NCI-H1048 (cell line): ENCODE data around the gene GARRE1.
"Not testable (repeated sequence)": the region's sequence is repeated elsewhere in the genome, so short reads cannot be mapped to it uniquely, and the experiment has no call there.

ENCODE experiments used
- DNase-seq: peaks from one replicate; lab custom pipeline; 2025; lab: John Stamatoyannopoulos, UW

The GARRE1 gene

DNA sequence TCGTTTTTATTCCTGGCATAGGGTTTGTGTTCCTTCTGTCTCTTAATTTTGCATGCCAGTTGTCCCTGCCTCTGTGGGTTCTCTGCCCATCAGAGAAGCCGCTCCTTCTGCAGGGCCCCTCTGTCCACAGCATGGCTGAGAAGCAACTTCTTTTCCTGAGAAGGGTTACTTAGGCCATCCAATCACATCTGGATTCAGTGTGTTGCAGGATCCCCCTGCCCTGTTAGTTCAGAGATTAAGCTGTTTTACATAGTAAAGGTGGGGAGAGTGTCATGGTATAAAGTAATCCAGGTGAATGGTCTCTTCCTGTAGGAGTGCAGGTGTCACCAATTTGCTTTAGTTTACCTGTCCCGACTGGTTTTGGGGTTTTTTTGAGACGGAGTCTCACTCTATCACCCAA, 22.9 kb upstream of the GARRE1 start:
- no peak for DNase-seq

GRCh38 chr19:34232566-34233481, 21.5 kb upstream of the GARRE1 start:
- no peak for DNase-seq

DNA sequence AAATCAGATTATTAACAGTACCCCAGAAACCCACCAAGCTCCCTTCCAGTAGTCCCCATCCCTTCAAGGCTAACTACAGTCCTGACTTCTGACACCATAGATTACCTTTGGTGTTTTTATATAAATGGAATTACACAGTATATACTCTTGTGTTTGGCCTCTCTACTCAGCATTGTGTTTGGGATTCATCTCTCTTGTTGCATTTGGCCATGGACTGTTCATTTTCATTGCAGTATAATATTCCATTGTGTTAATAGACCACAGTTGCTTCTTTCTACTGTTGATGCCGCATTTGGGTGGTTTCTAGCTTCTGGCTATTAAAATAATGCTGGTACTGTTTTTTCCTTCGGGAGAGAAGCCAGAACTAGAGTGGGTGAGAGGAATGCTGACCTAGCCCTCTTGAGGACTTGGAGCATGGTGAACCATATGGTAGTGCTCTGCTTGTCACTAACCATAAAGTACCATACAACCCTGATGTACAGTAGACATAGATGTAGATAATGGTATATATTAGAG, 18.9 kb upstream of the GARRE1 start:
- no peak for DNase-seq

- DNase-seq, result no peak
Observed at GRCh38 chr19:34236035-34236987, 18.0 kb upstream of the GARRE1 start.

DNA sequence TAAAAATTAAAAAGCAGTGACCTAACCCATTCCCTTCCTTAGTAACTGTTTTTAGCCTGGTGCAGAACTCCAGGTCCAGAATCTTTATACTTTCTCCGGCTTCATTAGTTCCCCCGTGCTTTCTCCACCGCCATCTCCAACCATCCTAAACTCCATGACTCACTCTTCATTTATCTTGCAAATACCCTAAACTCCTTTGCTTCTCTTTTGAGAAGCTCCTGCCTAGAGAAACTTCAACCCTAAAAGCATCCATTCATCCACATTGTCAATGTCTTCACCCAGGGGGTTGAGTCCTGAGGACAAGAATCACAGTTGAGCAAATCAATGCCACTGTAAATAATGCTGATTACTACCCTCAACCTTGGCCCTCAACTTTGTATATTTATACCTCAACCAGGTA, 17.1 kb upstream of the GARRE1 start:
- DNase-seq, result no peak

DNA sequence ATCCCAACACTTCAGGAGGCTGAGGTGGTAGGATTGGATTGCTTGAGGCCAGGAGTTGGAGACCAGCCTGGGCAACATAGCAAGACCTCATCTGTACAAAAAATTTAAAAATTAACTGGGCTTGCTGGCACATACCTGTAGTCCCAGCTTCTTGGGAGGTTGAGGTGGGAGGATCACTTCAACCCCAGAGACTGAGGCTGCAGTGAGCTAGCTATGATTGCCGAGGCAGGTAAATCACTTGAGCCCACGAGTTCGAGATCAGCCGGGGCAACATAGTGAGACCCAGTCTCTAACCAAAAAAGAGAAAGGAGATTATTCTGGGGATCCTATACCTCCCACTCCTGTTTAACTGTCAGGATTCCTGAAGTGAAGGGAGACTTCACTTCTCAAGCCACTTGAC, 16.4 kb upstream of the GARRE1 start:
- DNase-seq, result no peak

- DNase-seq, result no peak
Observed at GRCh38 chr19:34241513-34242337, 12.6 kb upstream of the GARRE1 start.

GRCh38 chr19:34243138-34243875, 11.0 kb upstream of the GARRE1 start:
- not testable (repeated sequence) for DNase-seq

DNA sequence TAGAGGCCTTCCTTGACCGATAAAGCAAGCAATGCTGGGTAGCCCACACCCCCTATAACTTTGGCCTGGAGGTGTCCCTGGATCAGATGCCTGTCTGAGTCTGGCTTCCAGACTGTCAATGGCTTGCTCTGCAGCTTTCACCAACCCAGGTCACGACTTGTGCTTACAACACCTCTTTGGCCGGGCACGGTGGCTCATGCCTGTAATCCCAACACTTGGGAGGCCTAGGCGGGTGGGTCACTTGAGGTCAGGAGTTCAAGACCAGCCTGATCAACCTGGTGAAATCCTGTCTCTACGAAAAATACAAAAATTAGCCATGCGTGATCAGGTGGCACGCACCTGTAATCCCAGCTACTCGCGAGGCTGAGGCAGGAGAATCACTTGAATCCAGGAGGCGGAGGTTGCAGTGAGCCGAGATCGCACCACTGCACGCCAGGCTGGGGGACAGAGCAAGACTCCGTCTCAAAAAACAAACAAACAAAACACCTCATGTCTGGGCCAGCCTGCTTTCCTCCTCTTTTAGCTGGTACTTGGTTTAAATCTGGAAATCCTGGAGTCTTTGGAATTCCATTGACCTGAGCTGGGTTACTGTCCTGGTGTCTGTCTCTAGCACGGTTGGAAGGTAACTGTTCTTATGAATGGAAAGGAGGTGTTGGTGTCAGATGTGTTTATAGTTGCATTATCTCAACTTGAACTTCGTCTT, 10.3 kb upstream of the GARRE1 start:
- DNase-seq, result no peak

GRCh38 chr19:34244611-34245299, 9.6 kb upstream of the GARRE1 start:
- DNase-seq, result no peak

DNA sequence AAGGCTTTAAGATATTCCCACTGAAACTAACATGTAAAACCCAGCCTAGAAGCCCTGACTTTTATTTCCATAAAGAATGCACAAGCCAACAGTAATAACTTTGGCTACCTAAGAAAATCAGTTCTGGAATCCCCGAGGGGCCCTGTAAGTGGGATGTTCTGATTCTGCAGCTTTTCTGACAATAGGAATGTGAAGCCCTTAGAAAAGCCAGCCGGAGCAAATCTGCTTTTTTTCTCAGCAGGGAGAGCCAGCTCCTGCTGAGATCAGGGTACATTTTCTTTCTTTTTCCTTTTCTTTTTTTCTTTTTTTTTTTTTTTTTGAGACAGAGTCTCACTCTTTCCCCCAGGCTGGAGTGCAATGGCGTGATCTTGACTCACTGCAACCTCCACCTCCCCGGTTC, 8.0 kb upstream of the GARRE1 start:
- no peak for DNase-seq

GRCh38 chr19:34248941-34249340, 5.4 kb upstream of the GARRE1 start:
- DNase-seq, result no peak

DNA sequence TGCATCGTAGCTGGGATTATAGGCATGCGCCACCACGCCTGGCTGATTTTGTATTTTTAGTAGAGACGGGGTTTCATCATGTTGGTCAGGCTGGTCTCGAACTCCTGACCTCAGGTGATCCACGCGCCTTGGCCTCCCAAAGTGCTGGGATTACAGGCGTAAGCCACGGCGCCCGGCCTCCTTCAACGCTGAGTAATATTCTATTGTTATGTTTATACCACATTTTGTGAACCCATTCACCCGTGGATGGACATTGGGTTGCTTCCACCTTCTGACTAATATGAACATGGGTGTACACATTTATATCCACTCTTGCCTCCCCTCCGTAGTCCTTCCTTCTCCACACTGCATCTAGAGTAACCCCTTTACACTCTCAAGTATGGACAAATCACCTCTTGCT, 1.2 kb upstream of the GARRE1 start:
- DNase-seq, result not testable (repeated sequence)

- not testable (repeated sequence) for DNase-seq
Observed at GRCh38 chr19:34253681-34254045, 691 bp upstream of the GARRE1 start.

DNA sequence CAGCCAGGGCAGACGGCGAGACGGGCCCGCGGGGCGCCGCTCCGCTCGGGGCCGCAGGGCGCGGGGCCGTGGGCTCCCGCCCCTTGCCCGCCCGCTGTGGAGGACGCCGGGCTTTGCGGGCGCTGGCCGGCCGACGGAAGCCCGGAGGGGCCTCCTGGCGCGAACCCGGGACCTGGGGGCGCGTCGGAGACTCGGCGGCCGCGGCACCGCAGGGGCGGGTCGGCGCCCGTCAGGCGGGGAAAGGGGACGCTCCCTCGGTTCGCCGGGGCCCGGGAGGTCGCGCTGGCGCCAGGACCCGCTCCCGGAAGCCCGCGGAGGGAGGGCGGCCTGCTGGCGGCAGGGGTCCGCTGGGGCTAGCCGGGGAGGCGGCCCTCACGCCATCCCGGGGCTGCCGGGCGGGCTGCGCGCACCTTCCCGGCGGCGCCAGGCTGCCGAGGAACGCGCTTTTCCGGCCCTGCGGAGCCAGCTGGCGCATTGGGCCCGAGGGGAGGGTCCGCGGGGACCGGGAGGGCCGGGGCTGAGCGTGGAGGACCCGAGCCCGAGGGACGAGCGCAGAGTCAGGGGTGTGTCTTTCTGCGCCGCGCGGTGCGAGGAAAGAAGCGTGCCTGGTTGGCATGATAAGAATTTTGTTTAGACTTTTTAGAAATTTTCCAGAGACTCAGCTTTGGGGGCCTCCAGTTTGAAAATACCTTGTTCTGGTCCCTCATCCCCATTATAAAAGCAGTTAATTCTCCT, 511 bp downstream of the GARRE1 start:
- no peak for DNase-seq

GRCh38 chr19:34255546-34255945, 1.2 kb downstream of the GARRE1 start:
- no peak for DNase-seq

DNA sequence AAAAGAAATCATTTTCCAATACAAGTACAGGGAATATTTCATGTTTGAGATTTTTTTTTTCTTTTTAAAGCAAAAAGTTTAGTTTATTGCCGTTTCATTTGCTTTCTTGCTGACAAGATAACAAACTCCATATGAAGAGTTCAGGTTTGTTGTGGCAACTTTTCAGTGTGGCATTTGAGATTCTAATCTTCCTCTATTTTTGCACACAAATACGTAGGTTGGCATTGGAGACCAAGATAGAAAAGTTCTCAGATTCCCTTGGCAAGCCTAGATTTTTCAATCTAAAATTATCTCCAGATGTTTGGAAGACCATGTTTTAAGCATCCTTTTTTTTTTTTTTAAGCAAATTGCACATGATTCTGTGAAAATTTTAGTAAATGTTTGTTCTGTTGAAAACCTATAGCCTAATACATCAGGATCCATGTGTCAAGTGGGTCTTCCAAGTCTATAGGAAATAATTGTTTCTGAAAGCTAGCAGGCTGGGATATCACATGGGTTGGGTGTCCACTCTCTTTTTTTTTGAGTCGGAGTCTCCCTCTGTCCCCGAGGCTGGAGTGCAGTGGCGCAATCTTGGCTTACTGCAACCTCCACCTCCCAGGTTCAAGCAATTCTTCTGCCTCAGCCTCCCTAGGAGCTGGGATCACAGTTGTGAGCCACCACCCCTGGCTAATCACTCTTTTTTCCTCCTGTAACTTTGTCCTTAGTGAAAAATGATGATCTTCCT, 2.6 kb downstream of the GARRE1 start:
- no peak for DNase-seq

- DNase-seq, result no peak
Observed at GRCh38 chr19:34257559-34257924, 3.2 kb downstream of the GARRE1 start.
